ENCODE results near the gene SPAG9.

Gene SPAG9

GRCh38 chr17:51133365-51133764 is 12.7 kb upstream of the SPAG9 start:
- Histone ChIP-seq H3K4me3 (ENCODE audit: low read length in 2 of 2) (no peak overlapping the region), H3K27ac (replicated peaks; ENCODE audit: low read length) (no peak overlapping the region)
- WGBS, 2 donors (ENCODE audit: extremely low coverage in 2 of 2, insufficient read length in 2 of 2, insufficient replicate concordance in 1 of 2), result no CpG with 5 or more reads among the region's 2 CpGs

GRCh38 chr17:51132964-51133319 is 12.3 kb upstream of the SPAG9 start:
- no peak overlapping the region for H2AK5ac ChIP-seq (ENCODE audit: low read depth, low read length)
- H3K4ac ChIP-seq (ENCODE audit: low read length), result no peak overlapping the region
- H2AFZ ChIP-seq (ENCODE audit: low read length), result peak overlapping the region; percentile 2
- H3K27me3 ChIP-seq (ENCODE audit: control insufficient read depth in 3 of 3, insufficient read depth in 3 of 3, low read depth in 1 of 3, low read length in 3 of 3), result no peaks in the 10 kb centered on the region
- no peak overlapping the region for H2BK12ac ChIP-seq (ENCODE audit: low read length)
- no peaks in the 10 kb centered on the region for H3K36me3 ChIP-seq (replicated peaks in 1 of 2; ENCODE audit: control insufficient read depth in 2 of 2, insufficient read depth in 2 of 2, low read length in 2 of 2)
- H2BK15ac ChIP-seq (ENCODE audit: low read length), result no peak overlapping the region
- H2BK5ac ChIP-seq (ENCODE audit: low read length), result no peak overlapping the region
- H3K9ac ChIP-seq (ENCODE audit: low read depth, low read length, poor library complexity), result no peak overlapping the region
- no peaks in the 10 kb centered on the region for H3K9me3 ChIP-seq (replicated peaks in 1 of 2; ENCODE audit: control insufficient read depth in 2 of 2, insufficient read depth in 1 of 2, low read depth in 1 of 2, low read length in 2 of 2)
- no peak overlapping the region for H3K4me2 ChIP-seq (ENCODE audit: insufficient read depth, low read length, poor library complexity, severe bottlenecking)
- H3K79me1 ChIP-seq (ENCODE audit: low read depth, low read length), result no peaks in the 10 kb centered on the region
- H3K18ac ChIP-seq (ENCODE audit: low read length), result no peak overlapping the region
- no peak for DNase-seq (ENCODE audit: low spot score)
- H3K4me3 ChIP-seq (ENCODE audit: low read length in 2 of 2), result no peak overlapping the region
- no peak overlapping the region for H3K14ac ChIP-seq (ENCODE audit: low read length)
- no peak overlapping the region for H4K91ac ChIP-seq (ENCODE audit: low read depth, low read length, poor library complexity)
- no peak overlapping the region for H3K27ac ChIP-seq (replicated peaks; ENCODE audit: low read length)
- H2BK120ac ChIP-seq (ENCODE audit: low read depth, low read length), result no peak overlapping the region
- no peak overlapping the region for H4K8ac ChIP-seq (ENCODE audit: low read depth, low read length)
- H3K4me1 ChIP-seq (ENCODE audit: control insufficient read depth in 2 of 2, insufficient read depth in 1 of 2, low read depth in 1 of 2, low read length in 2 of 2), result no peaks in the 10 kb centered on the region
- no peak overlapping the region for H3K23ac ChIP-seq (ENCODE audit: low read depth, low read length, poor library complexity)

More at GRCh38 chr17:51133365-51133764, 12.7 kb upstream of the SPAG9 start:
- no peak overlapping the region for H3K4me2 ChIP-seq (ENCODE audit: insufficient read depth, low read length, poor library complexity, severe bottlenecking)
- H3K36me3 ChIP-seq (replicated peaks in 1 of 2; ENCODE audit: control insufficient read depth in 2 of 2, insufficient read depth in 2 of 2, low read length in 2 of 2), result no peaks in the 10 kb centered on the region
- H3K4me1 ChIP-seq (ENCODE audit: control insufficient read depth in 2 of 2, insufficient read depth in 1 of 2, low read depth in 1 of 2, low read length in 2 of 2), result no peaks in the 10 kb centered on the region
- no peak overlapping the region for H4K8ac ChIP-seq (ENCODE audit: low read depth, low read length)
- no peak overlapping the region for H3K23ac ChIP-seq (ENCODE audit: low read depth, low read length, poor library complexity)
- no peaks in the 10 kb centered on the region for H3K9me3 ChIP-seq (replicated peaks in 1 of 2; ENCODE audit: control insufficient read depth in 2 of 2, insufficient read depth in 1 of 2, low read depth in 1 of 2, low read length in 2 of 2)
- no peaks in the 10 kb centered on the region for H3K79me1 ChIP-seq (ENCODE audit: low read depth, low read length)
- no peak overlapping the region for H3K14ac ChIP-seq (ENCODE audit: low read length)
- no peak overlapping the region for H2AK5ac ChIP-seq (ENCODE audit: low read depth, low read length)
- H3K18ac ChIP-seq (ENCODE audit: low read length), result no peak overlapping the region
- H2BK120ac ChIP-seq (ENCODE audit: low read depth, low read length), result no peak overlapping the region
- H2AFZ ChIP-seq (ENCODE audit: low read length), result peak overlapping the region; percentile 2
- no peak overlapping the region for H2BK15ac ChIP-seq (ENCODE audit: low read length)
- H3K4ac ChIP-seq (ENCODE audit: low read length), result no peak overlapping the region
- H4K91ac ChIP-seq (ENCODE audit: low read depth, low read length, poor library complexity), result no peak overlapping the region
- H3K27me3 ChIP-seq (ENCODE audit: control insufficient read depth in 3 of 3, insufficient read depth in 3 of 3, low read depth in 1 of 3, low read length in 3 of 3), result no peaks in the 10 kb centered on the region
- no peak overlapping the region for H2BK12ac ChIP-seq (ENCODE audit: low read length)
- DNase-seq (ENCODE audit: low spot score), result no peak
- no peak overlapping the region for H3K9ac ChIP-seq (ENCODE audit: low read depth, low read length, poor library complexity)
- no peak overlapping the region for H2BK5ac ChIP-seq (ENCODE audit: low read length)

GRCh38 chr17:51128076-51128475 is 7.4 kb upstream of the SPAG9 start:
- no peak overlapping the region for H4K91ac ChIP-seq (ENCODE audit: low read depth, low read length, poor library complexity)
- no peak overlapping the region for H3K14ac ChIP-seq (ENCODE audit: low read length)
- H2AK5ac ChIP-seq (ENCODE audit: low read depth, low read length), result no peak overlapping the region
- no peak overlapping the region for H2BK12ac ChIP-seq (ENCODE audit: low read length)
- H3K27ac ChIP-seq (replicated peaks; ENCODE audit: low read length), result no peak overlapping the region
- H4K8ac ChIP-seq (ENCODE audit: low read depth, low read length), result no peak overlapping the region
- WGBS, 2 donors (ENCODE audit: extremely low coverage in 2 of 2, insufficient read length in 2 of 2, insufficient replicate concordance in 1 of 2), result no CpG with 5 or more reads among the region's 3 CpGs
- H3K79me1 ChIP-seq (ENCODE audit: low read depth, low read length), result no peaks in the 10 kb centered on the region
- no peak overlapping the region for H3K4ac ChIP-seq (ENCODE audit: low read length)
- no peak overlapping the region for H2BK120ac ChIP-seq (ENCODE audit: low read depth, low read length)
- H3K36me3 ChIP-seq (replicated peaks in 1 of 2; ENCODE audit: control insufficient read depth in 2 of 2, insufficient read depth in 2 of 2, low read length in 2 of 2), result no peaks in the 10 kb centered on the region
- no peak for DNase-seq (ENCODE audit: low spot score)
- no peak overlapping the region for H3K4me3 ChIP-seq (ENCODE audit: low read length in 2 of 2)
- no peak overlapping the region for H2BK5ac ChIP-seq (ENCODE audit: low read length)
- no peak overlapping the region for H3K4me2 ChIP-seq (ENCODE audit: insufficient read depth, low read length, poor library complexity, severe bottlenecking)
- H3K18ac ChIP-seq (ENCODE audit: low read length), result no peak overlapping the region
- H3K27me3 ChIP-seq (ENCODE audit: control insufficient read depth in 3 of 3, insufficient read depth in 3 of 3, low read depth in 1 of 3, low read length in 3 of 3), result no peaks in the 10 kb centered on the region
- H2AFZ ChIP-seq (ENCODE audit: low read length), result no peak overlapping the region
- H3K23ac ChIP-seq (ENCODE audit: low read depth, low read length, poor library complexity), result no peak overlapping the region
- no peak overlapping the region for H3K9ac ChIP-seq (ENCODE audit: low read depth, low read length, poor library complexity)
- H3K9me3 ChIP-seq (replicated peaks in 1 of 2; ENCODE audit: control insufficient read depth in 2 of 2, insufficient read depth in 1 of 2, low read depth in 1 of 2, low read length in 2 of 2), result no peaks in the 10 kb centered on the region
- no peak overlapping the region for H2BK15ac ChIP-seq (ENCODE audit: low read length)
- H3K4me1 ChIP-seq (ENCODE audit: control insufficient read depth in 2 of 2, insufficient read depth in 1 of 2, low read depth in 1 of 2, low read length in 2 of 2), result no peaks in the 10 kb centered on the region

GRCh38 chr17:51124640-51125503 is 4.2 kb upstream of the SPAG9 start:
- DNase-seq (ENCODE audit: low spot score), result no peak
- H2AFZ ChIP-seq (ENCODE audit: low read length), result peak overlapping the region; percentile 29
- H2BK5ac ChIP-seq (ENCODE audit: low read length), result no peak overlapping the region
- no peak overlapping the region for H3K23ac ChIP-seq (ENCODE audit: low read depth, low read length, poor library complexity)
- no peak overlapping the region for H3K14ac ChIP-seq (ENCODE audit: low read length)
- H3K79me1 ChIP-seq (ENCODE audit: low read depth, low read length), result peaks cover 2% of the 10 kb centered on the region
- no peak overlapping the region for H3K4ac ChIP-seq (ENCODE audit: low read length)
- H2BK120ac ChIP-seq (ENCODE audit: low read depth, low read length), result no peak overlapping the region
- H3K18ac ChIP-seq (ENCODE audit: low read length), result no peak overlapping the region
- no peak overlapping the region for H2BK12ac ChIP-seq (ENCODE audit: low read length)
- no peak overlapping the region for H4K8ac ChIP-seq (ENCODE audit: low read depth, low read length)
- H3K4me3 ChIP-seq (ENCODE audit: low read length in 2 of 2), result no peak overlapping the region
- no peak overlapping the region for H3K27ac ChIP-seq (replicated peaks; ENCODE audit: low read length)
- H3K9me3 ChIP-seq (replicated peaks in 1 of 2; ENCODE audit: control insufficient read depth in 2 of 2, insufficient read depth in 1 of 2, low read depth in 1 of 2, low read length in 2 of 2), result no peaks in the 10 kb centered on the region
- no peaks in the 10 kb centered on the region for H3K36me3 ChIP-seq (replicated peaks in 1 of 2; ENCODE audit: control insufficient read depth in 2 of 2, insufficient read depth in 2 of 2, low read length in 2 of 2)
- no peak overlapping the region for H3K4me2 ChIP-seq (ENCODE audit: insufficient read depth, low read length, poor library complexity, severe bottlenecking)
- H3K4me1 ChIP-seq (ENCODE audit: control insufficient read depth in 2 of 2, insufficient read depth in 1 of 2, low read depth in 1 of 2, low read length in 2 of 2), result peaks cover 4 to 7% of the 10 kb centered on the region in 2 donors
- H3K27me3 ChIP-seq (ENCODE audit: control insufficient read depth in 3 of 3, insufficient read depth in 3 of 3, low read depth in 1 of 3, low read length in 3 of 3), result no peaks in the 10 kb centered on the region
- no CpG with 5 or more reads among the region's 5 CpGs for WGBS, 2 donors (ENCODE audit: extremely low coverage in 2 of 2, insufficient read length in 2 of 2, insufficient replicate concordance in 1 of 2)
- no peak overlapping the region for H3K9ac ChIP-seq (ENCODE audit: low read depth, low read length, poor library complexity)
- no peak overlapping the region for H2AK5ac ChIP-seq (ENCODE audit: low read depth, low read length)
- H2BK15ac ChIP-seq (ENCODE audit: low read length), result no peak overlapping the region
- no peak overlapping the region for H4K91ac ChIP-seq (ENCODE audit: low read depth, low read length, poor library complexity)
